Sigmoid colon (tissue), 4 donors: ENCODE results near the gene SFTPB.

Experiments
- POLR2A ChIP-seq, 2 donors: fragments of 450-650 bp; IDR thresholded peaks; one replicate each; pipeline ENCODE4 v1.6.1; 2016; ENCODE audit warnings: antibody characterized with exemption in 2 of 2, mild to moderate bottlenecking in 2 of 2, moderate library complexity in 2 of 2
- POLR2AphosphoS5 ChIP-seq, 4 donors: sonication (generic); formaldehyde crosslinking; IDR thresholded peaks; one replicate each; pipeline ENCODE4 v1.6.1; 2017; ENCODE audit warnings: antibody characterized with exemption in 4 of 4
- TF ChIP-seq, protein P1 (sequence below), 4 experiments: fragments of 450-650 bp in 3 of 4; fragments of 200-600 bp in 1 of 4; IDR thresholded peaks; one replicate each; pipeline ENCODE4 v1.5.1; 2016 to 2019; ENCODE audit warnings: antibody characterized with exemption in 4 of 4, mild to moderate bottlenecking in 3 of 4, moderate library complexity in 2 of 4

DNA sequence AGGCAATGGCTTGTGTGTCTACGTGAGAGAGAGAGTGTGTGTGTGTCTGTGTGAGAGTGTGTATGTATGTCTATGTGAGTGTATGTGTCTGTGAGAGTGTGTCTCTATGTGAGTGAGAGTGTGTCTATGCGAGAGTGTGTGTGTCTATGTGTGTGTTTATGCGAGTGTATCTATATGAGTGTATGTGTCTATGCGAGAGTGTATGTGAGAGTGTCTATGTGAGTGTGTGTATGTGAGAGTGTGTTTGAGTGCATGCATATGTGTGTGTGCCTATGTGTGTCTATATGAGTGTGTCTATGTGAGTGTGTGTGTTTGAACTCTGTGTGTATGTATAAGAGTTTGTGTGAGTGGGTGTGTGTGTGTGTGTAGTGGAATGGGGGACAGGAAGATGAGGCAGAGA, 16.4 kb upstream of the SFTPB start:
- TF ChIP-seq, protein P1, sequence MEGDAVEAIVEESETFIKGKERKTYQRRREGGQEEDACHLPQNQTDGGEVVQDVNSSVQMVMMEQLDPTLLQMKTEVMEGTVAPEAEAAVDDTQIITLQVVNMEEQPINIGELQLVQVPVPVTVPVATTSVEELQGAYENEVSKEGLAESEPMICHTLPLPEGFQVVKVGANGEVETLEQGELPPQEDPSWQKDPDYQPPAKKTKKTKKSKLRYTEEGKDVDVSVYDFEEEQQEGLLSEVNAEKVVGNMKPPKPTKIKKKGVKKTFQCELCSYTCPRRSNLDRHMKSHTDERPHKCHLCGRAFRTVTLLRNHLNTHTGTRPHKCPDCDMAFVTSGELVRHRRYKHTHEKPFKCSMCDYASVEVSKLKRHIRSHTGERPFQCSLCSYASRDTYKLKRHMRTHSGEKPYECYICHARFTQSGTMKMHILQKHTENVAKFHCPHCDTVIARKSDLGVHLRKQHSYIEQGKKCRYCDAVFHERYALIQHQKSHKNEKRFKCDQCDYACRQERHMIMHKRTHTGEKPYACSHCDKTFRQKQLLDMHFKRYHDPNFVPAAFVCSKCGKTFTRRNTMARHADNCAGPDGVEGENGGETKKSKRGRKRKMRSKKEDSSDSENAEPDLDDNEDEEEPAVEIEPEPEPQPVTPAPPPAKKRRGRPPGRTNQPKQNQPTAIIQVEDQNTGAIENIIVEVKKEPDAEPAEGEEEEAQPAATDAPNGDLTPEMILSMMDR (IDR thresholded peaks at IDR 0.05): no peak
- TF ChIP-seq POLR2A (IDR thresholded peaks at IDR 0.05) (no peak), POLR2AphosphoS5 (IDR thresholded peaks at IDR 0.05) (no peak)
